KBM-7 (cell line): ENCODE measurements around the gene DIPK1A.
A peak's percentile ranks its signal among the peaks of the same experiment; 100 is the strongest.
"Not testable (repeated sequence)": the region's sequence is repeated elsewhere in the genome, so short reads cannot be mapped to it uniquely, and the experiment has no call there.

ENCODE experiments used
- DNase-seq: peaks from one replicate; pipeline ENCODE4 v3.0.0-alpha.2; 2015
- in situ Hi-C: fragments of 300-500 bp; cut with MboI; formaldehyde crosslinking; loops from 2 replicates; pipeline ENCODE4 v1.14.3; 2020; ENCODE audit warnings: low sequenced_read_pairs, low pct_unique_long_range_greater_than_20kb, mixed read lengths

Gene DIPK1A

DNA sequence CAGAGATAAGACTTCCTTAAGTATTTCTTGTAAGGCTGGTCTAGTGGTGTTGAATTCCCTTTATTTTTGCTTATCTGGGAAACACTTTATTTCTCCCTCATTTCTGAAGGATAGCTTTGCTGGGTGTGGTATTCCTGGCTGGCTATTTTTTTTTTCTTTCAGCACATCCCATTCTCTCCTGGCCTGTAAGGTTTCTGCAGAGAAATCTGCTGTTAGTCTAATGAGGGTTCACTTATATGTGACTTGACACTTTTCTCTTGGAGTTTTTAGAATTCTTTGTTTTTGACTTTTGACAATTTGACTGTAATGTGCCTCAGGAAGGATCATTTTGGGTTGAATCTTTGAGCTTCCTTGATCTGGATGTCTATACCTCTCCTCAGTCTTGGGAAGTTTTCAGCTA is 61.5 kb downstream of the DIPK1A start:
- no peak for DNase-seq
- in situ Hi-C loops, result no loop called here

DNA sequence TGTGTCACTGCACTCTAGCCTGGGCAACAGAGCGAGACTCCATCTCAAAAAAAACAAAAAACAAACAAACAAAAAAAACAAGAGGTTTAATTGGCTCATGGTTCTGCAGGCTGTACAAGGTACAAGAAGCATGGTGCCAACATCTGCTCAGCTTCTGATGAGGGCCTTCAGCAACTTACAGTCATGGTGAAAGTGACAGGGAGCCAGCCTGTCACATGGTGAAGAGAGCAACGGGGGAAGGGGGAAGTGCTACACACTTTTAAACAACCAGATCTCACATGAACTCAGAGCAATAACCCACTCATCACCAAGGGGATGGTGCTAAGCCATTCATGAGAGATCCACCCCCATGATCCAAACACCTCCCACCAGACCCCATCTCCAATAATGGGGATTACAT is 63.2 kb downstream of the DIPK1A start:
- in situ Hi-C loops, DNase-seq: not testable (repeated sequence)

DNA sequence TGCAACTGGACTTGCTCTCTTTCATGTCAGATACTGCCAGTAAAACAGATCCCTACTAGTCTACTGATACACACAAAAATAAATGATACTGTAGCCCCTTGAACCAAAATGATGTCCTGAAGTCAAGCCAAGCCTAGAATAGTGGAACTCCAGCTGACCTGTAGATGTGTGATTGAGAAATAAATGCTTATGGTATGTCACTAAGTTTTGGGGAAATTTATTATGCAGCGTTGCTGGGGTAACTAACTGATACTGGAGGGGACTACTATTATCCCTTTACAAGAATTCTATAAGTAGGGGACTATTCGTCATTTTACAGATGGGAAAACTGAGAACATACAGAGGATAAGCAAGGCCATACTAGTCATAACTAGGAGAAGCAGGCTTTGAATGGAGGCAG is 73.8 kb downstream of the DIPK1A start:
- DNase-seq, result no peak
- in situ Hi-C loops, result no loop called here

DNA sequence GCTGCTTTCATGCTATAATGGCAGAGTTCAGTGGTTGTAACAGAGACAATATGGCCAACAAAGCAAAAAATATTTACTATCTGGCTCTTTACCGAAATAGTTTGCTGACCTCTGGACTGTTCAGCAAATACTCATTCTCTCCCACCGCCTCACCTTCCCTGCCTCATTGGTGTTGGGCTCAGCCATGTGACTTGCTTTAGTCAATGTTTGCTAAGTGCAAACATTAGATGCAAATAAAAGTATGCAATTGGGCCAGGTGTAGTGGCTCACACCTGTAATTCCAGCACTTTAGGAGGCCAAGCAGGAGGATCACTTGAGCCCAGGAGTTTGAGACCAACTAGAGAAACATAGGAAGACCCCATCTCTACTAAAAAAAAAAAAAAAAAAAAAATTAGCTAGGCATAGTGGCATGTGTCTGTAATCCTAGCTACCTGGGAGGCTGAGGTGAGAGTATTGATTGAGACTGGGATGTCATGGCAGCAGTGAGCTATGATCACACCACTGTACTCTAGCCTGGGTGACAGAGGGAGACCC is 74.3 kb downstream of the DIPK1A start:
- in situ Hi-C loops, result no loop called here

DNA sequence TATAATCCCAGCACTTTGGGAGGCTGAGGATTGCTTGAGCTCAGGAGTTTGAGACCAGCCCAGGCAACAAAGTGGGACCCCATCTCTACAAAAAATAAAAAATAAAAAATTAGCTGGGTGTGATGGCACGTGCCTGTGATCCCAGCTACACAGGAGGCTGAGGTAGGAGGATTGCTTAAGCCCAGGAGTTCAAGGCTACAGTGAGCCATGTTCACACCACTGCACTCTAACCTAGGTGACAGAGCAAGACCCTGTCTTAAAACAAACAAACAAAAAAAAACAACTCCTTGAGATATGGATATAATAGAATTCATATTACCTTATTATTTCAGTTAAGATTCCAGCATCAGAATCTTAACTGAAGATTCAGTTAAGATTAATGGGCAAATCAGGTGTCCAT is 77.1 kb downstream of the DIPK1A start:
- DNase-seq, result no peak
- in situ Hi-C loops, result no loop called here

More for the DNA sequence above, 74.3 kb downstream of the DIPK1A start:
- no peak for DNase-seq

DNA sequence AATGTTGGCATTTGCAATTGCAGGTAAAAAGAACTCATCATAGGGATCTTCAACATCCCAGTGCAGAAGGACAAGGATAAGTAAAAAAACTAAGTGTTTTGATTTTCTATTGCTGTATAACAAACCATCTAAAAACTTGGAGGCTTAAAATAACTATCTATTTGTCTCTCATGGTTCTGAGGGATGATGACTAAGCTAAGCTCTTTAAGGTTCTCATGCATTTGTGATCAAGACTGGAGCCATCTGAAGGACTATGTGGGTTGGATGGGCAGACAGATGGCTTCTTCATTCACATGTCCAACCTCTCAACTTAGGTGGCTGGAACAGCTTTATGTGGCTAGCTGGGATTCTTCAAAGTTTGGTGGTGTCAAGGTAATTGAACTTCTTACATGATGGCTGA is 78.0 kb downstream of the DIPK1A start:
- in situ Hi-C loops, result no loop called here

DNA sequence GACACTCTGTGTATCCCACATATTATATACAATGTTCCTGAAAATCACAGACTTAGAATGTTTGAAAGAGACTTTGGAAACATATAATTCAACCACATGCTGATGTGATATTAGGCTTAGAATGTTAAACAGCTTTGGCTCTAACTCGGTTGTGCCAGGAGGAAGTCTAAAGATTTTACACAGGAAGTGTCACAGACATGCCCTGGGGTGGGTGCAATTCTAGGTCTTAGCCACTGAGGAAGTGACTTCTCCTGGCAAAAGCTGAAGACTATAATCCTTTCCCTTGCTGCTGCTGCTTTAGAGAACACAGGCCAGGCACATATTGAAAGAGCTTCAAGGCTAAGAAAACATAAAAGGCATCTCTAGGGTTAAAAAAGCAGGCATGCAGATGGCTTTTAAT is 78.4 kb downstream of the DIPK1A start:
- in situ Hi-C loops, result no loop called here
- peak; percentile 55 for DNase-seq

More for the DNA sequence above, 78.0 kb downstream of the DIPK1A start:
- DNase-seq, result no peak

DNA sequence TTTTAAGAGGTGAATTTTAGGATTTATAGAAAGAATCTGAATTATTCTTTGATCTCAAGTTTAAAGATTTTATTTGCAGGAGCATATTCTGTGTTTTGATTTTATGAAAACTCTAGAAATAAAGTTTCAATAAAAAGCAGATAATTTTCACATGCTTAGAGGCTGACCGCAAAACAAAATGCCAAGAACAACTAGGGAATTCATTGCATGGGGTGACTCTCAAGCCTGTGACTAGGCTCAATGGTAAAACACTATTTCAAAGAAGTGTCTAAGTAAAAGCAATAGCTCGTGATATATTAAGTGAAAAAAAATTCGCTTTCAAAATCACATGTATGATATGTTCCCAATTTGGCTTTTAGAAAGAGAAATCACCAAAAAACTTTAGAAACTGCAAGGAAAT is 79.9 kb downstream of the DIPK1A start:
- in situ Hi-C loops, result no loop called here
- DNase-seq, result no peak

DNA sequence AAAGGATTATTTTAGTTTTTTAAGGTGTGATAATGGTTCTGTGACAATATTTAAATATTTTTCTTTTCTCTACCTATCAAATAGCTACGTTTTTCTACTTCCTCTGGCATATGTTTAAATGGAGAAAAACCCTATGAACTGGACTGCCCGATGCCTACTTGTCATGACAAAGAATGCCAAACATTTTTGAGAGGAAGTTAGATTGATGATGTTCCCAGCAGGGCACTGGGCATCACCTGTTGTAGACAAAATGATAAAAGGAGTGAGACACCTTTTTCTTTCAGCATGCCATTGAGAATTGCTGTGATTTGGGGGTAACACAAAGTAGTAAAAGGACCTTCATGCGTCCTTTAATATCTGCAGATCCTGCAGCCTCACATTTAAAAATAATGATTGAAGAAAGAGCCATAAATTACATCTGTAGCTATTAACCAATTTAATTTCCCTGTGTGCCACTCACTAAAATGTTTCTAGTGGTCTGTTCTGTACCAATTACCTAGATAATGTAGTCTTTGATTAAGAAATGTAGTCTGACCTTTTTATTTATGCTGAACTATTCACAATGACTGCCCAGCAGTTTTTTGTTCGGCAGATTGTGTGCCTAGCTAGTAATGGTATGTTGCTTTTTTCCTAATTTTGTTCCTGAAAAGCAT is 81.8 kb downstream of the DIPK1A start:
- DNase-seq, result no peak
- in situ Hi-C loops, result no loop called here

DNA sequence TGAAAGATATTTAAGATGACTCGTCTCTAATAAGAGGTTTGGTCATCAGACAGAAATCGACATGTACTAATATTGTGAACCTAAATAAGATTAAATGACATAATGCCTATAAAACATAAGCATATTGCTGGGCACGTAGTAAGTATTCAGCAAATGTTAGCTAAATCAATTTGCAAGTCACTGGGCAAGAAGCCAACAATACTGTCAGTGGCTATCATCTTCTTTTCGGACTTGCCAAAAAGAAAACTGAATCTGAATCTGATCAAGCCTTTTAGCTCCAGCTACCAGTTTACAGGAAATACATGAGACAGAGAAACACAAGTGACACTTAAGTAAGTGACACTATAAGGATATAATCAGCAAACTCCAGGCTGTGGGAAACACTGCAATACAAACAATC is 83.5 kb downstream of the DIPK1A start:
- in situ Hi-C loops, result no loop called here
- no peak for DNase-seq

DNA sequence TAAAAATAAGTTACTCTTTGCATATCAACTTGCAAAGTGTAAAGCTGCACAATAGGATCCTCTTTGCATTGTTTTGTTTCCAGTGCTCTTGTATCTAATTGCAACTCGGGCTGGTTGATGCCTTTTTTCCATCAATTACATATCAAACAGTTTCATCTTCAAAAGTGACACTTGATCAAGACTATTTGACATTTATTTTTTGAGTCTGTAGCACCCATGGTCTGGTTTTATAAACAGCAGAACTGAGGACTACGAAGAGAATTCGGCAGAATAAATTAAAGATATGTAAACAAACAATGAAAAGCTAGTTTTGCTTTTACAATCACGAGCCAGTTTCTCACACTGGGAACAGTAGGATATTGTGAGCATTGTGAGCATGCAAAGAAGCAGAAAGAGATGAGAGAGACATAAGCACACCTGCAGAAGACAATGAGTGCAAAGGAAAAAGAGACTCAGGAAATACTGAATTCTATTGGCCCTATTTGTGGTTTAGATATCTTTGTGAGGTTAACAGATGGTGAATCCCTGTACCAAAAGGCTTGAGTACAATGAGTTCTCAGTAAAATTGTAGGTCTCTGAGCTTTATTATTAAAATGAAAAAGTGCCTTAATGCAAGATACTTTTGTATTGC is 84.1 kb downstream of the DIPK1A start:
- DNase-seq, result no peak
- in situ Hi-C loops, result no loop called here

DNA sequence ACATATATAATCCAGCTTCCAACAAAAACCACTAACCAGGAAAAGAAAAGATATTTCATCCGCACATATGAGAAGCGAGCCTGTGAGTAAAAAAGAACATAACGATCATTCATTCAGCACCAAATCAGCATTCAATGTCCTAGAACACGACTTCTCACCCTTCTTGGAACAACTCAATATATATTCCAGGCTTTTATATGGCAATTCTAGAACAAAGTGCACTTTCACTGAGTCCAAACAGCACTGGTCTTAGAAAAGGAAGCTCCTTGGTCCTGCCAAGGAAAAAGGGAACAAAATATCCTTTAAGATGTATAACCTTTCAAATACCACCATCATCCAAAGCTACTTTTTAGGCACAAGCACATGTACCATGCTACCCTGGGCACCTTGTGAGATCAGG is 84.9 kb downstream of the DIPK1A start:
- DNase-seq, result no peak
- in situ Hi-C loops, result no loop called here

DNA sequence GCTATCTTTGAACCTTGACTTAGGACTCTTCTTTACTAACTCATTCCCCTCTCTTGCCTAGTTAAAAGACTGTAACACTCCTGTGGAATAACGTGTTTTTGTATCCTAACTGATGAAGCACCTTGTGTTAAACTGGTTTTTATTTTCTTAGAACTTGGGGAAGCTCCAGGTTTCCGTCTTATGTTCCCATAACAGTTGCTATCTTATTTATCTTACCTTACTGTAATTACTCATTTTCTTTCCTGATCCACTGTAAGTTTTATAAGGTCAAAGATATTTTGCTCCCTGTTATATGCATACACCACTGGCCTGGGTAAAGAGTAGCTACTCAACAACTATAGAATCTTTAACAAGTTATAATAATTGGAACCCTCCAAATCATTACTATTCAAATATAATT is 86.3 kb downstream of the DIPK1A start:
- no peak for DNase-seq
- in situ Hi-C loops, result loop anchor here (25.0 kb wide), 1 partner anchor 112 kb away; no protein-coding TSS in a partner anchor

DNA sequence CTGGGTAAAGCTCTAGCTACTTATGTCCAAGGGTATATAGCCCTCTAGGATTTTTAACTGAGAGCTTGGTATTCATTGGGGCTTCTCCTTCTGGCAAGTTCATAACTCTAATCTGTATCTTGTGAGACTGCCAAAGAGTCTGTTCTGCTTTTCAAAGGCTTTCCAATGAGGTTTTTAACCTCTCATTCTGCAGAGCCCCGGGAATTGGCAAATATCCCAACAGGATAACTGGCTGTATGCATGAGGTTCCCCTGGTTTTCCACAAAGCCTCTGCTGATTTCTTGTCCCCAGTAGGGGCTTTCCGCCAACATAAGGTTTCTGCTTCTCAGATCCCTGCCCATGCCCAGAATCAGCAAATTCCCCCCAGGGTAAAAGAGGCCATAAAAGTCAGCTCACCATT is 88.5 kb downstream of the DIPK1A start:
- in situ Hi-C loops, result loop anchor here (25.0 kb wide), 1 partner anchor 115 kb away; no protein-coding TSS in a partner anchor
- no peak for DNase-seq

DNA sequence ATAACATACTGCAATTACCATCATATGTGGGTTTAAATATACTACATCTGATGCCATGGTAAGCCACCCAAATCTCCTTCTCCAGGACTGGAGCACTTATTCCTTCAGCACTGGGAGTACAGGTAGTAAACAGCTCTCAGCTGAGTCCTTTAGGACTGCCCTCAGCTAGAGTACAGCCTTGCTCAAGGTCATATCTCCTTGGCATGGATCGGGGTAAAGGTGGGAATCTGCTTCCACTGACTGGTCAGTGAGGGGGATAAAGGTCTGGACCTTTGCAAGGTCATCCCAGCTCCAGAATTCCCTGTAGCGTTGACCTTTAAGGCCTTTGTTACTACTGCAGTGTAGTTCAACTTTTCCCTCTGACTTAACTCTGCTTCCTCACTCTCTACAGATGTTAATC is 90.7 kb downstream of the DIPK1A start:
- in situ Hi-C loops, result loop anchor here (25.0 kb wide), 1 partner anchor 117 kb away; no protein-coding TSS in a partner anchor
- DNase-seq, result no peak

DNA sequence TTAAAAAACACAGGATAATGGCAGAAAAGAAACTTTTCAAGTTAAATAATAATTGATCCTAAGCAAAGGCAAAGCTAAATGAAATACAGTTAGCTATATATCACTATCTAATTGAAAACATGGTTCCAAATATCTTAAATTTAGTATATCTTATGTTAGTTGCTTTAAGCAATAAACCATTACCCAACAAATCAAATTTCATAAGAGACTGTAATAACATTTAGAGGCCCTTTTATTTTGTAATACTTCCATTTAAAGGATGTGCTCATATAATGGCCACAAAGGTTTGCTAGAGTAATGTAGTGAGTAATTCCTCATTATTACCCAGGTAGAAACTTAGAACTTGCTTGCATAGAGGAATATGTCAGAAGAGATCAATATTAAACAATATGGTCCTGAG is 97.1 kb downstream of the DIPK1A start:
- DNase-seq, result no peak
- in situ Hi-C loops, result loop anchor here (25.0 kb wide), 1 partner anchor 123 kb away; no protein-coding TSS in a partner anchor

DNA sequence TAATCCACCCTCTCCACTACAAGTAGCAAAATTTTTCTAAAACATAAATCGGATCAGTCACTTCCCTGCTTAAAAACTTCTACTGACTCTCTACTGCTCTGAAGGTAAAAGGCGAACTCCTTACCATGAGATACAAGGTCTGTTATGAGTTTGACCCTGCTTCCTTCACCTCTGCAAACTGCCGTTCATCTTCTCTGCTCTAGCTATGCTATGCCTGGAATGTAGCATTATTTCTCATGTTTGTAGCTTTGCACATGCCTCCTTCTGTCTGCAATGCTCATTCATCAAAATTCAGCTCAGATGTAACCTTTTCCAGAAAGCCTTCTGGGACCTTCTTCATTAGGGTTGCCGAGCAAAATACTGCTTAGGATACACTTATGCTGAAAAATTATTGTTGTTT is 98.7 kb downstream of the DIPK1A start:
- DNase-seq, result no peak
- in situ Hi-C loops, result loop anchor here (25.0 kb wide), 1 partner anchor 125 kb away; no protein-coding TSS in a partner anchor

DNA sequence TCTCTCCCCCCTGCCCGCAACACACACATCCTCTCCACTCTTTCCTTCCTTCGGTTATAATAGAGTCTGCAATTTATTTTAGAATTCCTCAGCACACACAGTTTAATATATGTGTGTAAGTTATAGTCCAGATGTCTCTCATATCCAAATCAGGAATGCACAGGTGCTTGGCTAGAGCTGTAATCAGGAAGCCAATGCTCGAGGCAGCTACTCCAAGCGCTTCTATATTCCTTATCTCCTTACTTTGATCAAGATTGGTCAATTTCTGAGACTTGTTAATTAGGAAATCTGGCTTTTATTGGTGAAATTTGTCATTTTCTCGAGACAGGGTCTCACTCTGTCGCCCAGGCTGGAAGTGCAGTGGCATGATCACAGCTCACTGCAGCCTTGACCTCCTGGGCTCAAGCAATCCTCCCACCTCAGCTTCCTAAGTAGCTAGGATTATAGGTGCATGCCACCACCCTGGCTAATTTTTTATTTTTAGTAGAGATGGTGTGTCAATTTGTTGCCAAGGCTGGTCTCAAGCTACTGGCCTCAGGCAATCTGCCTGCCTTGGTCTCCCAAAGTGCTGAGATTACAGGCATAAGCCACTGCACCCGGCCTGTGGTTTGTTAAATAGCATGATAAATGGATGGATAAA is 101.7 kb downstream of the DIPK1A start:
- in situ Hi-C loops, result loop anchor here (25.0 kb wide), 1 partner anchor 128 kb away; no protein-coding TSS in a partner anchor
- DNase-seq, result no peak

DNA sequence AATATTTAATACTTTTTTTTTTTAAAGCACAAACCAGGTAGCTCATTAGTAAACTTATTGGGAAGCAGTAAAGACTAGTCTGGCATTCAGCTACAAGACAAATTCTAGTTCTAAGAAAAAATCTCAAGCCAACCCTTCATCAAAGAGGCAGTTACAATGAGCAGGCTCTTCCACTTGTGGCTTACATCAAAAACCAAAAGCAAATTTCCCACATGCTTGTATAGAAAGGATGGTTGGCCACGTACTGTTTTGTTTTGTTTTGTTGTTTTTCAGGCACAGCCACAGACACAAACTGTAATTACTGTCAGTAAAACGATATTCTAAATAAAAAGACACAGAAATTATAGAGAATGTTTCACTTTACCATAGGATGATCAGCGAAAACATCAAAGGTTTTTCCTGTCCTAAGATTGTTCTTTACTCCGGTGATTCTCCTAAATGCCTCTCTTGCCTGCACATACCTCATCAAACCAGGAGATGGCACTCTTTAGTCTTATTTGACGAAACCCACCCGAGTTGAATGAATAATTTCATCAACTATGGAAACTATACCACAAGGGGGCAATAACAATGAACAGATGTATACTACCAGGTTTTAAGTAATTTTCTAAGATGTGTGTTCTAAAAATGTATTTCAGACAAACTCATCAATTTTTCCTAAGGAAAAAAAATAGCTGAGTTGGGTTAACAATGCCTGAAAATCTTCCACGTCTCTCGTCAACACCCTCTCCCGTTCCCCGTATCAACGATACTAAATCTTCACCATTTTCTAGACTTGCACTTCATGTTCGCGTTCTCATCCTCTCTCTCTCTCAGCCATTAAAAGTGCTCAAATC is 102.5 kb downstream of the DIPK1A start:
- DNase-seq, result peak; percentile 91
- in situ Hi-C loops, result loop anchor here (25.0 kb wide), 1 partner anchor 129 kb away; no protein-coding TSS in a partner anchor
